ENCODE data around the gene DMBT1. TPM values are rescaled to one million over a fixed set of nuclear protein-coding genes. Genes with fewer than 3 reads are reported as not detected.

The DMBT1 gene
- total and polyA plus RNA-seq, 2 donors from 2014 or later, result 0.06 TPM; not detected in 1

- no peaks in the 10 kb centered on the region for H3K4me1 ChIP-seq (ENCODE audit: control insufficient read depth in 2 of 3, insufficient read depth in 2 of 3, low read depth in 1 of 3, low read length in 3 of 3)
- DNase-seq (peak in 1 of 5 donors; percentile 9), FAIRE-seq (no peak)
- H3K27ac ChIP-seq (ENCODE audit: low read depth in 2 of 2, low read length in 2 of 2), result no peak overlapping the region
- intact Hi-C loops (cut with DNase I), result no loop called here
- no peak for TF ChIP-seq CTCF (IDR thresholded peaks at IDR 0.05; ENCODE audit: borderline replicate concordance, extremely low read depth, insufficient read depth)
- no peaks in the 10 kb centered on the region for H3K27me3 ChIP-seq (ENCODE audit: control insufficient read depth, insufficient read depth, low read length)
- H3K4me3 ChIP-seq (ENCODE audit: low read length in 3 of 3), result no peak overlapping the region
- H3K9ac ChIP-seq (ENCODE audit: low read length in 3 of 3), result no peak overlapping the region
- H3K9me3 ChIP-seq (ENCODE audit: control insufficient read depth in 2 of 3, insufficient read depth in 1 of 3, low read length in 3 of 3), result no peaks in the 10 kb centered on the region
- no peaks in the 10 kb centered on the region for H3K36me3 ChIP-seq (ENCODE audit: control insufficient read depth in 2 of 3, insufficient read depth in 3 of 3, low read length in 3 of 3)
These were observed 80.4 kb downstream of the DMBT1 start for GRCh38 chr10:122640921-122641320.

GRCh38 chr10:122642726-122643605 lies 82.4 kb downstream of the DMBT1 start:
- no peak for TF ChIP-seq CTCF (IDR thresholded peaks at IDR 0.05; ENCODE audit: borderline replicate concordance, extremely low read depth, insufficient read depth)
- intact Hi-C loops (cut with DNase I), result no loop called here
- Histone ChIP-seq H3K9ac (ENCODE audit: low read length in 3 of 3) (no peak overlapping the region), H3K27ac (ENCODE audit: low read depth in 2 of 2, low read length in 2 of 2) (no peak overlapping the region), H3K9me3 (ENCODE audit: control insufficient read depth in 2 of 3, insufficient read depth in 1 of 3, low read length in 3 of 3) (no peaks in the 10 kb centered on the region), H3K27me3 (ENCODE audit: control insufficient read depth, insufficient read depth, low read length) (no peaks in the 10 kb centered on the region), H3K4me1 (ENCODE audit: control insufficient read depth in 2 of 3, insufficient read depth in 2 of 3, low read depth in 1 of 3, low read length in 3 of 3) (no peaks in the 10 kb centered on the region), H3K4me3 (ENCODE audit: low read length in 3 of 3) (no peak overlapping the region), H3K36me3 (ENCODE audit: control insufficient read depth in 2 of 3, insufficient read depth in 3 of 3, low read length in 3 of 3) (no peaks in the 10 kb centered on the region)
- no peak for FAIRE-seq
- no peak for DNase-seq

- no peaks in the 10 kb centered on the region for H3K4me1 ChIP-seq (ENCODE audit: control insufficient read depth in 2 of 3, insufficient read depth in 2 of 3, low read depth in 1 of 3, low read length in 3 of 3)
- intact Hi-C loops (cut with DNase I), result no loop called here
- no peaks in the 10 kb centered on the region for H3K36me3 ChIP-seq (ENCODE audit: control insufficient read depth in 2 of 3, insufficient read depth in 3 of 3, low read length in 3 of 3)
- DNase-seq (no peak), FAIRE-seq (no peak)
- H3K9ac ChIP-seq (ENCODE audit: low read length in 3 of 3), result no peak overlapping the region
- no peaks in the 10 kb centered on the region for H3K27me3 ChIP-seq (ENCODE audit: control insufficient read depth, insufficient read depth, low read length)
- no peak for TF ChIP-seq CTCF (IDR thresholded peaks at IDR 0.05; ENCODE audit: borderline replicate concordance, extremely low read depth, insufficient read depth)
- no peak overlapping the region for H3K4me3 ChIP-seq (ENCODE audit: low read length in 3 of 3)
- H3K9me3 ChIP-seq (ENCODE audit: control insufficient read depth in 2 of 3, insufficient read depth in 1 of 3, low read length in 3 of 3), result no peaks in the 10 kb centered on the region
- H3K27ac ChIP-seq (ENCODE audit: low read depth in 2 of 2, low read length in 2 of 2), result no peak overlapping the region
These were observed 83.5 kb downstream of the DMBT1 start for GRCh38 chr10:122643931-122644534.
